Stomach smooth muscle (tissue), 2 donors: ENCODE results near the gene PTPRT.

ENCODE experiments used
- H3K27ac ChIP-seq: one replicate; pipeline ENCODE4 v1.7.0; 2013; ENCODE audit warnings: mild to moderate bottlenecking, low read length, inconsistent platforms
- H3K27me3 ChIP-seq, 2 donors: one replicate each; pipeline ENCODE4 v1.7.0; 2013; ENCODE audit warnings: low read length in 2 of 2; ENCODE audit not compliant: insufficient read depth in 2 of 2, control insufficient read depth in 1 of 2
- H3K36me3 ChIP-seq, 2 donors: one replicate each; pipeline ENCODE4 v1.7.0; 2013; ENCODE audit warnings: low read length in 2 of 2; ENCODE audit not compliant: control insufficient read depth in 2 of 2, insufficient read depth in 2 of 2
- H3K4me1 ChIP-seq: one replicate; pipeline ENCODE4 v1.7.0; 2013; ENCODE audit warnings: low read length; ENCODE audit not compliant: control insufficient read depth, insufficient read depth
- H3K4me3 ChIP-seq, 2 donors: one replicate each; pipeline ENCODE4 v1.7.0; 2013; ENCODE audit warnings: low read length in 2 of 2
- H3K9ac ChIP-seq, 2 donors: one replicate each; pipeline ENCODE4 v1.7.0; 2013; ENCODE audit warnings: low read length in 2 of 2, mild to moderate bottlenecking in 1 of 2
- H3K9me3 ChIP-seq, 2 donors: one replicate each; pipeline ENCODE4 v1.7.0; 2013; ENCODE audit warnings: low read length in 2 of 2; ENCODE audit not compliant: control insufficient read depth in 2 of 2
- donor health status: healthy.
- donor health status: Pancreatic carcinoma.

Gene PTPRT

DNA sequence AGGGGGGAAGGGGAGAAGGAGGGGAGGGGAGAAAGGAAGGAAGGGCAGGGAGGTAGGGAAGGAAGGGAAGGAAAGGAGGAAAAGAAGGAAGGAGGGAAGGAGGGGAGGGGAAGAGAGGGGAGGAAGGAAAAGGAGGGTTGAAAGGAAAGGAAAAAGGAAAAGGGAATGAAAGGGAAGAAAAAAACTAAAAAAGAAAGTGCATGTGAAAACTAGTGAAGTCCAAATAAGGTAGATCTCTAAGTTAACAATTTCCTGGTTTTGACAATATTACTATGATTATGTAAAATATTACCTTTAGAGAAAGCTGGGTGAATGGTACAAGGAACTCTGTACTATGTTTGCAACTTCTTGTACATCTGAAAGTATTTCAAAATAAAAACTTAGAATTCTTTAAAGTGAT is 132.4 kb downstream of the PTPRT start:
- Histone ChIP-seq H3K27ac (no peak overlapping the region), H3K9me3 (no peaks in the 10 kb centered on the region), H3K4me3 (no peak overlapping the region), H3K27me3 (peaks cover 0 to 4% of the 10 kb centered on the region in 2 donors), H3K36me3 (no peaks in the 10 kb centered on the region), H3K9ac (no peak overlapping the region), H3K4me1 (no peaks in the 10 kb centered on the region)

GRCh38 chr20:43055181-43055884 is 134.4 kb downstream of the PTPRT start:
- H3K27ac ChIP-seq, result no peak overlapping the region
- no peaks in the 10 kb centered on the region for H3K9me3 ChIP-seq
- no peaks in the 10 kb centered on the region for H3K36me3 ChIP-seq
- no peak overlapping the region for H3K9ac ChIP-seq
- H3K27me3 ChIP-seq, result peaks cover 0 to 2% of the 10 kb centered on the region in 2 donors
- H3K4me1 ChIP-seq, result no peaks in the 10 kb centered on the region
- no peak overlapping the region for H3K4me3 ChIP-seq

DNA sequence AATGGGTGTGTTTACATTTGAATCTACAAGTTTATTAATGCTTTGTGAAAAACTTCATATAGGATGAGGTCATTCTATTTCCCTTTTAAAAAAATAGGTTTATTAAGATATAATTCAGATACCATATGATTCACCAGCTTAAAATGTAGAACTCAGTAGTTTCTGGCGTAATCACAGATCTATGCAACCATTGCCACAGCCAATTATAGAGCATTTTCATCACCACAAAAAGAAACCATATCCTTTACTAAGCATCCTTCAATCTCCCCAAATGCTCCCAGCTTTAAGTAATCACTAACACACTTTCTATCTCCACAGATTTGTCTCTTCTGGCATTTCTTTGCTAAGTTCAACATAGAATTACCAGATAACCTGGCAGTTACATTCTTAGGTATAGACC is 137.2 kb downstream of the PTPRT start:
- Histone ChIP-seq H3K27ac (no peak overlapping the region), H3K4me3 (no peak overlapping the region), H3K4me1 (no peaks in the 10 kb centered on the region), H3K9me3 (no peaks in the 10 kb centered on the region), H3K36me3 (no peaks in the 10 kb centered on the region), H3K27me3 (peaks cover 0 to 3% of the 10 kb centered on the region in 2 donors), H3K9ac (no peak overlapping the region)

DNA sequence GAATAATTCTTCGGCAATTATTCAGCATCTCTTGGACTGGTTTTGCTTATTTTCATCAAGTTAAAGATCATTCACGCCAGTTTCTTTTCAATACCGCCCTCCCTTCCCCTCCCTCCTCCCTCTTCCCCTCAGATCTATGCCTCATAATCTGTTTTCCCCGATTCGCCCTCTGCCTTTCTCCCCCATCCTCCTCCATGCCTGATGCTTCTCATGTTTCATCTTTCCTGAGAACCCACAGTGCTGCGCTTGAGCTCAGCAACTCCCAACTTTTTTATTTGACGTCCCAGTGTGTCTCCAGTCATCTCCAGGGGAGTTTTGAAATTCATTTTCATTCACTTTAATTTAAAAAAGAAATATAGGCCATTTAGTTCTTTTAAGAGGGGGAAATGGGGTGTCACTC is 142.7 kb downstream of the PTPRT start:
- Histone ChIP-seq H3K27ac (no peak overlapping the region), H3K4me1 (no peaks in the 10 kb centered on the region), H3K36me3 (no peaks in the 10 kb centered on the region), H3K9ac (no peak overlapping the region), H3K9me3 (peaks cover 0 to 4% of the 10 kb centered on the region in 2 donors), H3K27me3 (peaks cover 0 to 2% of the 10 kb centered on the region in 2 donors), H3K4me3 (no peak overlapping the region)

DNA sequence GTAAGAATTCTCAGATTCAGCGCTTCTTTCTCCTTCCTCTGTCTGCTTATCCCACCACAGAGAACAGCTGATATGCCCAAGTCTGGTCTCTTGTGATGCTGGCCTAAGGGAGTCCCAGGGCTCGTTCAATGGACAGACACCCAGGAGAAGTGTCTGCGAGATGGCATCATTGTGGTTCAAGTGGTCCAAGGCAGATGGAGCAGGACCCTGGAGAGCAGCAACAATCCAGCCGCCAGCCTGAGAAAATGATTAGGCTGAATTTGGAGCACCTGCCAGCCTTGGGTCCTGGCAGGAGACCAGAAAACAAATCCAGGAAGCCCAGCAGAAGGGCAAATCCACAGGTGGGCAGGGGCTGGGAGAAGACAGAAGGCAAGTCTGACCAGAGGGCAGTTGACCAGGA is 145.8 kb downstream of the PTPRT start:
- Histone ChIP-seq H3K9ac (no peak overlapping the region), H3K27me3 (no peaks in the 10 kb centered on the region), H3K4me3 (no peak overlapping the region), H3K4me1 (no peaks in the 10 kb centered on the region), H3K9me3 (peaks cover 0 to 8% of the 10 kb centered on the region in 2 donors), H3K36me3 (no peaks in the 10 kb centered on the region), H3K27ac (no peak overlapping the region)

DNA sequence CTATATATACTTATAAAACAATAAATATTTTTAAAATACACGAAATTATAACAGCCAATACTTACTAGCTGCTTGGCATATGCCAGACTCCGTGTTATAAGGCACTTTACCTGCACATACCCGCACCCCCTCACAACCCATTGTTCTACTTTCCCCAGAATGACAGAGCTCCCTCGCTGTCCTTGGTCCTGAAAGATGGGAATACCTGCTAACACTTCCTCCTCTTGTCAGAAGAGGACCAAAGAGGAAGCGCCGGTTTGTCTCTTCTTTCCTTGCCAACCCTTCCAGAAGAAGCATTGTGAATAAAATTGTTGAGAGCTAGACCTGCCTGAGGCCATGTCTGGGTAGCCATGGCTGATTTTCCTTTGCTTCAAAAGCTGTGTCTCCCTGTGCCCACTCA is 149.3 kb downstream of the PTPRT start:
- Histone ChIP-seq H3K9ac (no peak overlapping the region), H3K27ac (no peak overlapping the region), H3K9me3 (peaks cover 0 to 8% of the 10 kb centered on the region in 2 donors), H3K4me3 (no peak overlapping the region), H3K36me3 (no peaks in the 10 kb centered on the region), H3K27me3 (no peaks in the 10 kb centered on the region), H3K4me1 (no peaks in the 10 kb centered on the region)

DNA sequence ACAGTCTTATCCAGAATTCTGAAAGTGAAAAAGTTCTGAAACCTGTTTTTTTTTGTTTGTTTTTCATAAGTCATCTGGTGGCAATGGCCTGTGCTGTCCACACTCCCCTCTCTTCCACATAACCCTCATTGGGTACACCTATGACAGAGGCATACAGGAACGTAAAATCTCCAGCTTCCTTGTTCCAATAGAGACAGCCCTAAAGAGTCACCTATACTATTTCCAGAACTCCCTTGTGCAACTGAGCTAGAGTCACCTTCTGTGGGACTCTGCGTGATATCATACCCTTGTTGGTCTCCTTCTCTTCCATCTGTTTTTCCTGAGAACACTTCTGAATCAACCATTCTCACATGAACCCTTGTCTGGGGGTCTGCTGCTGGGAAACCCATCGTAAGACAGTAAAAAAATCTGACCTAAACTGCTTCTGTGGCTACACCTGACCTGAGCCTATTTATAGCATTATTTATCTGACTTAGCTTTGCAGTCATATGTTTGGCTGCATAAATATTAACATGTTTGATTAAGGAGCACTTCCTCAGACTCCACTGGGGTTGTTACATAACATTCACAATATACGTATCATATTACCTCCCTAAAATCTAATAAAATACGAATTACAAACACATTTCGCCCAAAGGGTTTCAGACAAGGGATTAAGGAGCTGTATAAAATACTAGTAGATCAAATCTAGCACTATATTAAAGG is 151.9 kb downstream of the PTPRT start:
- Histone ChIP-seq H3K36me3 (no peaks in the 10 kb centered on the region), H3K4me1 (no peaks in the 10 kb centered on the region), H3K27me3 (peaks cover 0 to 6% of the 10 kb centered on the region in 2 donors), H3K9ac (no peak overlapping the region), H3K27ac (no peak overlapping the region), H3K4me3 (no peak overlapping the region), H3K9me3 (peaks cover 0 to 4% of the 10 kb centered on the region in 2 donors)

GRCh38 chr20:43034981-43035724 is 154.6 kb downstream of the PTPRT start:
- H3K4me3 ChIP-seq, result no peak overlapping the region
- no peak overlapping the region for H3K9ac ChIP-seq
- no peaks in the 10 kb centered on the region for H3K36me3 ChIP-seq
- peaks cover 0 to 6% of the 10 kb centered on the region in 2 donors for H3K27me3 ChIP-seq
- no peak overlapping the region for H3K27ac ChIP-seq
- H3K9me3 ChIP-seq, result no peaks in the 10 kb centered on the region
- H3K4me1 ChIP-seq, result no peaks in the 10 kb centered on the region

DNA sequence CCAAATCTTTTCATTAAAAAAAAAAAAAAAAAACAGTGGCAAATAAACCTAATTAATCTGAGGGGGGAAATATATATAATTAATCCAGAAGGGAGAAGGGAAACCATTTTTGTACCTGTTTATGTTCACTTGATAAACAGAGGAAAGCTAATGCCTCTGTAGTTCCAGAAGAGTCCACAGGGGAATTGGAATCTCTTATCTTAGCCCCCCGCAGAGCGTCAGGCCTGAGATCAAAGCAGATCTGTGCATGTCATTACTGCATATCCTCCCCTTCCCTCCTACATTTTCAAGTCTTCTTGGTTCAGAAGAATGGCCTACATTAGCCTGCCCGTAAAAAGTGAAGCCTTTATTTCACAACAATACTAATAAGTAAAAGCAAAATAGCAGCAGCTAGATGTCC is 157.2 kb downstream of the PTPRT start:
- peaks cover 0 to 8% of the 10 kb centered on the region in 2 donors for H3K27me3 ChIP-seq
- no peak overlapping the region for H3K4me3 ChIP-seq
- H3K4me1 ChIP-seq, result no peaks in the 10 kb centered on the region
- no peak overlapping the region for H3K9ac ChIP-seq
- no peak overlapping the region for H3K27ac ChIP-seq
- H3K9me3 ChIP-seq, result peaks cover 0 to 3% of the 10 kb centered on the region in 2 donors
- H3K36me3 ChIP-seq, result no peaks in the 10 kb centered on the region

- H3K9me3 ChIP-seq, result peaks cover 0 to 3% of the 10 kb centered on the region in 2 donors
- H3K27ac ChIP-seq, result no peak overlapping the region
- no peaks in the 10 kb centered on the region for H3K36me3 ChIP-seq
- peaks cover 0 to 8% of the 10 kb centered on the region in 2 donors for H3K27me3 ChIP-seq
- H3K4me3 ChIP-seq, result no peak overlapping the region
- no peak overlapping the region for H3K9ac ChIP-seq
- H3K4me1 ChIP-seq, result no peaks in the 10 kb centered on the region
Measured at GRCh38 chr20:43029176-43029575, 160.5 kb downstream of the PTPRT start.
